ENCODE data around the gene ENOX1.
"Not testable (repeated sequence)": the region's sequence is repeated elsewhere in the genome, so short reads cannot be mapped to it uniquely, and the experiment has no call there.

Gene ENOX1

GRCh38 chr13:43170506-43170905 is 616.3 kb downstream of the ENOX1 start:
- no peak for DNase-seq

GRCh38 chr13:43168434-43168833 is 618.3 kb downstream of the ENOX1 start:
- not testable (repeated sequence) for DNase-seq

- no peak for DNase-seq
Measured at GRCh38 chr13:43167731-43168130, 619.0 kb downstream of the ENOX1 start.

GRCh38 chr13:43166644-43167457 is 619.9 kb downstream of the ENOX1 start:
- no peak for DNase-seq

Data from NCI-H1417 treated with DMSO at 0.1 percent for 48 hours (cell line).